Measurements from ENCODE around the gene PRR7.
A peak's percentile ranks its signal among the peaks of the same experiment; 100 is the strongest.

PRR7 gene

GRCh38 chr5:177499842-177500241 is 53.2 kb downstream of the PRR7 start:
- DNase-seq (ENCODE audit: low read depth in 2 of 2), result no peak

GRCh38 chr5:177500685-177501522 is 54.3 kb downstream of the PRR7 start:
- peak; percentile 76 to 83 for DNase-seq (ENCODE audit: low read depth in 2 of 2)

GRCh38 chr5:177501874-177502678 is 55.5 kb downstream of the PRR7 start:
- DNase-seq (ENCODE audit: low read depth in 2 of 2), result no peak

- no peak for DNase-seq (ENCODE audit: low read depth in 2 of 2)
Observed at GRCh38 chr5:177502886-177503285, 56.3 kb downstream of the PRR7 start.

- no peak for DNase-seq (ENCODE audit: low read depth in 2 of 2)
Observed at GRCh38 chr5:177503351-177504085, 56.9 kb downstream of the PRR7 start.

- no peak for DNase-seq (ENCODE audit: low read depth in 2 of 2)
Observed at GRCh38 chr5:177504086-177505056, 57.8 kb downstream of the PRR7 start.

- DNase-seq (ENCODE audit: low read depth in 2 of 2), result no peak
Observed at GRCh38 chr5:177505075-177505474, 58.5 kb downstream of the PRR7 start.
